GM23248 (cell line): ENCODE measurements around the gene CCDC66.

Source experiments
- EZH2 ChIP-seq: fragments of 200-600 bp; sonication (generic); IDR thresholded peaks from 2 replicates; pipeline ENCODE4 v1.6.1; 2018; ENCODE audit warnings: antibody characterized with exemption, mild to moderate bottlenecking; ENCODE audit not compliant: insufficient read depth, poor library complexity, severe bottlenecking
- EZH2phosphoT487 ChIP-seq: fragments of 200-600 bp; sonication (generic); IDR thresholded peaks from 2 replicates; pipeline ENCODE4 v1.6.1; 2018; ENCODE audit warnings: antibody characterized with exemption, moderate library complexity, mild to moderate bottlenecking, low read depth; ENCODE audit not compliant: insufficient read depth

- TF ChIP-seq EZH2phosphoT487 (no peak), EZH2 (no peak)
These were observed 36.6 kb downstream of the CCDC66 start for GRCh38 chr3:56593455-56594158.
